Right lung (tissue), 5 donors: ENCODE data around the gene RABGAP1L. TPM values are rescaled to one million over a fixed set of nuclear protein-coding genes. Genes with fewer than 3 reads are reported as not detected.
"Not testable (repeated sequence)": the region's sequence is repeated elsewhere in the genome, so short reads cannot be mapped to it uniquely, and the experiment has no call there.

Experiments
- DNase-seq, 2 donors: peaks; one replicate each; pipeline ENCODE4 v3.0.0-alpha.2; 2013
- polyA plus RNA-seq, 5 donors: library from polyadenylated mRNA; unstranded; fragments of 120-200 nt; gene quantifications; one replicate each; pipeline versions ENCODE4 v1.2.1 to v1.2.3, GENCODE V29; 2013; ENCODE audit warnings: inconsistent platforms in 1 of 5, low replicate concordance in 1 of 5; ENCODE audit not compliant: insufficient read length in 5 of 5, insufficient read depth in 1 of 5

RABGAP1L gene
- polyA plus RNA-seq, 5 donors, result 27.7 to 49.6 (median 45.4) TPM

- no peak for DNase-seq
Observed at GRCh38 chr1:174656409-174657059, 497.2 kb downstream of the RABGAP1L start.

- no peak for DNase-seq
Observed at GRCh38 chr1:174657411-174657810, 498.1 kb downstream of the RABGAP1L start.

DNA sequence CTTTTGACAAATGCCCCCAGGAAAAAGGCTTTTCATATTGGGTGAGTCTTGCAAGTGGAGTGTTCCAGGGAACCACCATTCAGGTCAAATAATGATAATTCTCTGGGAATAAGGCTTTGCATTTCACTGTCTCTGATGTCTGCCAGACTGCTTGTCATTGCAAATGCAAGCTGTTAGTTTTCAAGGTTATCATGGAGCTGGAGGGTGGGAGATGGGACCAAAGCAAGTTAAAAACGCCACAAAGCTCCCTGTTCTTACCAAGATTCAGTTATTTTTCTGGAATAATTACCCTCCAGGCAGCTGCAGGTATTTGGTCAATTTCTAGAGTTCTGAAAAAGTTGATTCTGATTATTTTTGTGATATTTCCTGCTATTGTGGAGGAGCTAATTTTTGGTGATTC lies 498.6 kb downstream of the RABGAP1L start:
- no peak for DNase-seq

- no peak for DNase-seq
Observed at GRCh38 chr1:174659823-174660222, 500.5 kb downstream of the RABGAP1L start.

GRCh38 chr1:174660476-174660875 lies 501.2 kb downstream of the RABGAP1L start:
- no peak for DNase-seq

DNA sequence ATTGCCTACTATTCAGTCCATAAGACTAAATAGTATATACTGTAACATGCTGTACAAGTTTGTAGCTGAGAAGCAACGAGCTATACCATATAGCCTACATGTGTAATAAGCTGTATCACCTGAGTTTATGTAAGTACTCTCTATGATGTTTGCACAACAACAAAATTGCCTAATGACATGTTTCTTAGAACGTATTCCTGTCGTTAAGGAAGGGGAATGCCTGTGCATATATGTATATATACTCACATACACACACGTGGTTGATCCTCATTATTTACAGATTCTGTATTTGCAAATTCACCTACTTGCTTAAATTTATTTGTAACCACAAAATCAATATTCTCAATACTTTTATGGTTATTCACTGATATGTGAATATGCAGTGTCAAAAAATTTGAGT lies 504.0 kb downstream of the RABGAP1L start:
- DNase-seq, result no peak

GRCh38 chr1:174666248-174666647 lies 506.9 kb downstream of the RABGAP1L start:
- no peak for DNase-seq

DNA sequence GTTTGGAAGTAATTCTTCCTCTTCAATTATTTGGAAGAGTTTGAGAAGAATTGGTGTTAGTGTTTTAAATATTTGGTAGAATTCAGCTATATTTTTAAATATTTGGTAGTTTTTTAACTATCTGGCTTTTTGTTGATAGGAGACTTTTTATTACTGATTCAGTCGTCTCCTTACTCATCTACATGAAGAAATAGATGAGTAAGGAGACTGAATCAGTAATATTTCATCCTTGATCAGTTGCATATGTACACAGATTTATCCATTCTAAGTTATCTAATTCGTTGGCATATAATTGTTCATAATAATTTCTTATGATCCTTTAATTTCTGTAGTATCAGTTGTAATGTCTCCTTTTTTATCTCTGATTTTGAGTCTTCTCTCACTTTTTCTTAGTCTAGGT lies 512.5 kb downstream of the RABGAP1L start:
- no peak for DNase-seq

- no peak for DNase-seq
Observed at GRCh38 chr1:174676856-174677255, 517.5 kb downstream of the RABGAP1L start.

DNA sequence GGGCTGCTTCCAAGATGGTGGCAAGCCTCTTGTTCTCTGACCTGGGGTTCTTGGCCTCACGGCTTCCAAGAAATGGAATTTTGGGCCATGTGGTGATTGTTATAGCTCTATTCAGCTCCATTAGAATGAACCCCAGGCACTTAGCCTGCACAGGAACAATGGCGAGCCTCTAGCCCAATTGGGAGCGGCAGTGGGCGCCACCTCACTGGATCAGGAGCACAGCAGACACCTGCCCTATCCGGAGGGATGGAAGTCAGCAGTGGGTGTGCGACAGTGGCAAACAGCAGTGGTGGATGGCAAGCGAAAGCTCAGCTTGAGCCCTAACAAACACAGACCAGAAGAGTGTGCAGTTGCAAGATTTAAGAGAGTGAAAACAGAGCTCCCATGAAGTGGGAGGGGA lies 519.3 kb downstream of the RABGAP1L start:
- DNase-seq, result no peak

DNA sequence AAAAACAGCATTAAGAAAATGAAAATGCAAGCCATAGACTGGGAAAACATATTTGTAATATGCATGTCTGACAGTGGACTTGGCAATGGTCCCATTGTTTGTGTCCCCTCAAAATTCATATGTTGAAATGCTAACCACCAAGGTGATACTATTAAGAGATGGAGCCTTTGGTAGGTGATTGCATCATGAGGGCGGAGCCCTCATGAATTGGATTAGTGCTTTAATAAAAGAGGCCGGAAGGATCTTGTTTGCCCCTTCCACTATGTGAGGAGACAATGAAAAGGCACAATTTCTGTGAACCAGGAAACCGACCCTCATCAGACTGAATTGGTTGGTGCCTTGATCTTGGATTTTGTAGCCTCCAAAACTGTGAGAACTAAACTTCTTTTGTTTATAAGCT lies 520.8 kb downstream of the RABGAP1L start:
- no peak for DNase-seq

DNA sequence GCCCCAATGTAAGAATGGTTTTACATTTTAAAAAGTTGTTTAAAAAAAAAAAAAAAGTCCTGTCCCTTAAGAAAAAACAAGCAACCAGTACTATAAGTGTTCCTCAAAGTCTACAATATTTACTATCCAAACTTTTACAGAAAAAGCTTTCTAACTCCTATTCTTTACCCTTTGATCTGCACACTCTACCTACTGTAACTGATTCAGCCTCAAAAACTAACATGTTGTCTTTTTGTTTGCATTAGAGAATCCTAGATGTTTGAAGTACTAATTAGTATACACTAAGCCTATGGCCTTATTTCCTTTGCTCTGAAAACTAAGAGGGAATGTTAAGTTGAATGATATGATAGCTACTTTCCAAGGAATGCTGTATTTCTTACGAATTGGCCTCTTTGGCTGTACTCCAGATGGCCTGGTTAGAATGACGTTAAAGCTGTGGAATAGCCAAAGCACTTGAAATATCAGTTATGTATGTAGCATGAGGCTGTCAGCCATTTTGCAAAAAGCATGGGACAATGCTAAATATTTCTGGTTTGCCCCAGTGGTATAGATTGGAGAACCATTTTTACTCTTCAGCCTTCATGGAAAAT lies 523.2 kb downstream of the RABGAP1L start:
- DNase-seq, result peak; percentile 35 to 42

DNA sequence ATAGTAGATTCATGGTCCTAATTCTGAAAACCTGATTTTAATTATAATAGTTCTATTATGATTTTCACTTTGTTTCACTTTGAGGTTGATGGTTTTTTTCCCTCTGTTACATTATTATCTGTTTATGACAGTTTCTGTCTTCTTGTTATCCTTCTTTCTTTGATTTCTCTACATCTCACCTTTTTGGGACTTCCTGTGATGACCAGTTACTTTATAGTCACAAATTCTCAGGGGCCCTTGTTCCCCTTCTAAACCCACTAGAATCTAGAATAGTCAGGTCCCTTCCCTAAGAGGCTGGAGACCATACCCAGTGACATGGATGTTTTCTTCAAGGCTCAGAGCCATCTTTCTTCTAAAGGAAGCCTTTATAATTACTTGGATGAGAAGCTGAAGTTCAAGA lies 526.9 kb downstream of the RABGAP1L start:
- DNase-seq, result no peak

DNA sequence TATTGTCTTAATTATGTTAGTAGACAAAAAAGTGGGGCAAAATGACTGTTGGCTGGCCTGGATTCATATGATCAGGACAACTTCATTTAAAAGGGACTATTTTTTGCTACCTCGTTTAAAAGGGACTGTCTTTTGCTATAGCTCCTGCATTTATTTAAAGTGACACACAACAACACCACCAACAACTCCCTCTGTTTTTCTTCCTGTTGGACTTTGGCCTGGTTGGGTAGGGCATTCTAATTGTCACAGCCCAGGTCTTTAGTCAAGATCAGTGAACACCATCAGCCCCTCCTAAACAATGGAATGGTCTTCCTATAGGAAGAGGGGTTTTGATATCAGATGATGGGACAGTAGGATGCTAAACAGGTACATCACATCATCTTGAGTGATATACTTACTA lies 530.2 kb downstream of the RABGAP1L start:
- DNase-seq, result no peak

- DNase-seq, result no peak
Observed at GRCh38 chr1:174690266-174690665, 530.9 kb downstream of the RABGAP1L start.

DNA sequence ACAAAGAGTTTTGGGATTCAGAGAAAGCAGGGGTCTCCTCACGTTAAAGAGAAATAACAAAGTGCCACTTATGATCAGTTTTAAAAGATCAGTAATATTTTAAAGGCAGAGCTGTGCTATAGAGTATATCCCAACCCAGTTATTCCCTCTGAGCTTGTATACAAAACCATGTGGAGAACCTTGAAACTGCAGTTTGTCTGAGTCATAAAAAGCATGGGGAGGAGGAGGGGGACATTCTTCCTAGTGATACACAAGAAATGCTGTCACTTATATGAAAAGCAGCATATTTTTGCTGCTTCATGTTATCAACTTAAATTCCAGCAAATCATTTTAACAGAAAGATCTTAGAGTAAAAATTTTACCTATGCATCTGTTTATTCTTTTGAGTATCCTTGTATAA lies 533.0 kb downstream of the RABGAP1L start:
- DNase-seq, result no peak

- DNase-seq, result no peak
Observed at GRCh38 chr1:174693085-174693484, 533.8 kb downstream of the RABGAP1L start.

- not testable (repeated sequence) for DNase-seq
Observed at GRCh38 chr1:174693539-174693938, 534.2 kb downstream of the RABGAP1L start.

- no peak for DNase-seq
Observed at GRCh38 chr1:174696026-174696821, 536.9 kb downstream of the RABGAP1L start.

GRCh38 chr1:174700314-174700713 lies 541.0 kb downstream of the RABGAP1L start:
- no peak for DNase-seq

- no peak for DNase-seq
Observed at GRCh38 chr1:174700775-174701174, 541.5 kb downstream of the RABGAP1L start.

GRCh38 chr1:174701565-174701964 lies 542.2 kb downstream of the RABGAP1L start:
- no peak for DNase-seq

DNA sequence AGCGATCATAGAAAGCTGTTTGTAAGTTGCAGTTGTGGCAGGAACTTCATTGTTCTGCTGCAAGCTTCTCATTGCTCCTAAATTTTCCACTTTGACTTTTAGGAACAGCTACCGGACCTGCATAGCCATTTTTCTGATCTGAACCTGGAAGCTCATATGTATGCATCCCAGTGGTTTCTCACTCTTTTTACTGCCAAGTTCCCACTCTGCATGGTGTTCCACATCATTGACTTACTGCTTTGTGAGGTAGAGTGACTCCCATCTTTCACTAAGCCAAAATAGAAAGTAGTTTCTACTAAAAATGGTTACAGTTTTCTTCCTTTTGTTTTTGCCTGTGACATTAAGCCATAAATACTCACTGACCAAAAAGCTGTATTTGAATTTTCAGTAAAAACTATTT lies 542.7 kb downstream of the RABGAP1L start:
- no peak for DNase-seq
